Limb (tissue), 2 donors: ENCODE results near the gene NAV2.
A peak's percentile ranks its signal among the peaks of the same experiment; 100 is the strongest.

Experiments used
- DNase-seq, 2 donors: peaks; one replicate each; pipeline ENCODE4 v3.0.0-alpha.2; 2016; ENCODE audit errors: extremely low spot score in 2 of 2

NAV2 gene

DNA sequence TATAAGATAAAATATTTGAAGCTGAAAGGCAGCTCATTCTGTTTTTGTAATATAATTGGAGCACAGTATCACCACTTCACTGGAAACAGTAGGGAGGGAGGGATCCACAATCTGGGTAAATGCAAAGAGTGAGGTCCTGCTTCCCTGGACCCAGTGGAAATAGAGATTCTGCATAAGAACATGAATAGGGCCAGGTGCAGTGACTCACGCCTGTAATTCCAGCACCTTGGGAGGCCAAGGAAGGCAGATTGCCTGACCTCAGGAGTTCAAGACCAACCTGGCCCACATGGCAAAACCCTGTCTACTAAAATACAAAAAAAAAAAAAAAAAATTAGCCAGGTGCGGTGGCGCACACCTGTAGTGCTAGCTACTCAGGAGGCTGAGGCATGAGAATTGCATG, 303.9 kb downstream of the NAV2 start:
- DNase-seq = no peak

DNA sequence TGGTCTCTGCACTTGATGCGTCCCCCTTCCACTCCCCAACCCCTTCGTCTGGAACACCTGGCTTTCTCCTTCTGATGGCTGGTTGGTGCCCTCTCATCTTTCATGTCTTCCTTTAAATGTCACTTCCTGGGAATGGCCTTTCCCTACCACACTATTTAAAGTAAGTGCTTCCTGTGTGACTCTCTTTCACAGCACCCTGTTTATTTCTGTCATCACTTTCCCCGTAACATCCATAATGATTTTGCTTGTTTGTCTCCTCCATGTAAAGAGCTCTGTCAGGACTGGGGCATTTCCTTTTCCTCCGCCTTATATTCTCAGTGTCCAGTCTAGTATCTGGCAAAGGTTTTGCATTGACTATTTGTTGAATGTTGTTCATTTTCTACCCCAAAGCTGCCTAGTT, 304.7 kb downstream of the NAV2 start:
- DNase-seq = no peak

DNA sequence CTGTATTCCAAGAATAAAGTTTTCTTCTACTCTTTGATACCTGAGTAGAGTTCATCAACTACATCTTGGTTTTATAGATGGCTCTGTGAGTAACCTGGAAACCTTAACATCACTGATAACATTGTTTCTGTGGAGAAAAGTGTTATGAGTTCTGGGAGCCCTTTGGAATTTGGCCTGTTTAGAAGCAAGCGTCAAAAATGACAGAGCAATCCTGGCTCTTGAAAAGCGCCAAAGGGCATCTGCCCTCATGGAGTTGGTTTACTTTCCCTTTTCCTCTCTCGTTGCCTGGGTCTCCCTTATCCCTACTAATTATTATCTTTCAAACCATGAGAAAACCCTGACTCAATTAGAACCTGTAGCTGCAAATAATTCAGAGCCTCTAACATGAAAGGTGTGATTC, 307.6 kb downstream of the NAV2 start:
- DNase-seq = no peak

DNA sequence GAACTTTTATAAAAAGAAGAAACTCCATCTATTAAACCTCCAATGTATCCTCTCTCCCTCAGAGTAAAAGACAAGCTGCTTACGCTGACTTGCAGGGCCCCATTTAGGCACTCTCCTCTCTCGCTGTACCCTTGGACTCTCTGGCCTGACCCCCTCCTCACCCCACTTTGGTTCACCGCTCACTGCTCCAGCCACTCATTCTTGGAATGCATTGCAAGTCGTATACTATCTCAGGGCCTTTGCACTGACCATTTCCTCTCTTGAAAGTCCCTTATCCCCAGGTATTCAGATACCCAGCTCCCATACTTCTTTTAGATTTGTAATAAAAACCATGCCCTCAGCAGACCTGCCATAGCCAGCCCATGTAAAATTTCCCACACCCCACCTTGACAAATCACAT, 308.1 kb downstream of the NAV2 start:
- DNase-seq = no peak

DNA sequence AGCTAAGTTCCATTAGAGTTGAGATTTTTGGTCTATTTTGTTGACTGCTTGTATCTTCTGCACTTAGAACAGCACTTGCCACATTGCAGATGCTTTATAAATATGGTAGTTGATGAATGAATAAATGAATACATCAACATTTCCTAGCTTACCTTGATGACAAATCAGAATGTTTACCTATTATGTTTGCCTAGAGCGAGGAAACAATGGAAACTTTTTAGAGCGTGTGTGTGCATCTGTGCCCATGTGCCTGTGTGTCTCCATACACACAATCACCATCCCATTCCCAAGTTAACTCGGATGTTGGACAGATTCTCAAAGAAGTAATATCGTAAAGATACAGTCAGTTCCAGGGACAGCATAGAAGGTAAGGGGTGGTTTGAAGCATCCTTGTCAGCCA, 308.6 kb downstream of the NAV2 start:
- DNase-seq = no peak

DNA sequence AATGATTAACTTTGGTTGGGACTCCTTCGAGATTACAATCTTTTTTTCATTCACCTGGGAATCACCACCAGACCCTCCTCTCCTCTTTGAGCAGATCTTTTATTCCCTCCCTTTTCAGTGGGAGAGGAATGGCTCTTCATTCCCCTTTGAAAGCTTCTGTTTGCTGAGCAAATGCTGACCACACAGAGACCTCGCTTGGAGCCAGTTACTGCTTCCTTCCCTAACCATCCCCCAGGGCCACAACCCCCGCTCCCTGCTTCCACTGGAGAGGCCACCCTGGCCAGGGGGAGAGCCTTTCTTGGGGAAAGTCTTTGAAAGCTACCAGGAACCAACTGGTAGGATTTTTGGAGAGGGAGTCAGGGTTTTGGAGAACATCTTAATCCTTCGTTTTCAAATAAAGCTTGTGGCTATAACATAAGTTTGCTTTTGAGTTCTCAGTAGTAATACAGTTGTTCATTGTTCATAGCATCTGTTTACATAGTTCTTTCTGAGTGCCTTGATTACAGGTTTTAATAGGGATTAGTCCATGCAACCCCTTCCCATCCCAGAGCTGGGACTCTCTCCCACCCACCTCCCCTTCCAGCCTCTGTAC, 309.2 kb downstream of the NAV2 start:
- DNase-seq = no peak

DNA sequence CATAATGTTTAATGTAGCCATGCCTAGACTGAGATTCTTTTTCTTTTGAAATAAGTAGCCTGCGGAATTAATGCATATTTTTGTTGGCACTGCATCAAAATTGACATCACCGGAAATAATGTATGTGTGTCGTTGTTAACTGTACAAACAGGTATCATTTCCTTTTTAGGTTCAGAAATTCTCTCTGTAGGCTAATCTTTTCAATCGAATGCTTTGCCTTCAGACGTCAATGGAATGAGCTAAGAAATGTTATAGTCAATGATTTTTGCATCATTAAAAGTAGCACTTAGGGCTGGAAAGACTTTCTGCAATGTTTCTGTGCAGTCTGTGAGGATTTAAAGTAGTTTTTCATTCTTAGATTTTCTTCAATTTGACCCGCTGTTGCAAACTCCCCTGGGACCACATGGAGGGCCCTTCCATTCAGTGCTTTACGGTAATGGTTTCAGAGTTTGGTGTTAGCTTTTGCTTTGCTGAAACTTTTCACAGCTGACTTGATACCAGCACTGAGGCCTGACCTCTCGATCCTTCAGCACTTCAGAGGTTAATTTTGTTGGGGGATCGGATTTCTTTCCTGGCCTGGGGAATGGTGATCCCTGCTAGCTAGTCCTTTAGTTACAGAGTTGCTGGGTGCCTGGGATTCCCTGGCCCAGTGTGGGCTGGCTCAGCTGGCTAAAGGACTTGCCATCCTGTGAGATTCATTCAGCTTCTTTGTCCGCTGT, 309.9 kb downstream of the NAV2 start:
- DNase-seq = peak; percentile 59 to 60

DNA sequence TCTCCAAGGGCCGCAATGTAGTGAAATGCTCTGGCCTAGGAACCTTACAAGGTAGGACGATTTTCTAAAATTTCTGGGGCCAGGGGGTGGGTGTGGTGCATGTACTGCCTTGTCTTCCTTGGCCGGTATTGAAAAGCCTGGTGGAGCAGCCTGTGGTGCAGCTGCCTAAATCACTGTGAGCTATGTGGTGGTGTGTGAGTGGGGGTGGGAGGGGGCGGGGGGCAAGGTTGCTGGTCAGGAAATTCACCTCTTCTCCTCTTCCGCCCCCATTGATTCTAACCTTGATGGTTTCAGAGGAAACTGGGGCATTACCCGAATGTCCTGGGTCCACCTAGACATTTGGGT, 310.4 kb downstream of the NAV2 start:
- DNase-seq = no peak

DNA sequence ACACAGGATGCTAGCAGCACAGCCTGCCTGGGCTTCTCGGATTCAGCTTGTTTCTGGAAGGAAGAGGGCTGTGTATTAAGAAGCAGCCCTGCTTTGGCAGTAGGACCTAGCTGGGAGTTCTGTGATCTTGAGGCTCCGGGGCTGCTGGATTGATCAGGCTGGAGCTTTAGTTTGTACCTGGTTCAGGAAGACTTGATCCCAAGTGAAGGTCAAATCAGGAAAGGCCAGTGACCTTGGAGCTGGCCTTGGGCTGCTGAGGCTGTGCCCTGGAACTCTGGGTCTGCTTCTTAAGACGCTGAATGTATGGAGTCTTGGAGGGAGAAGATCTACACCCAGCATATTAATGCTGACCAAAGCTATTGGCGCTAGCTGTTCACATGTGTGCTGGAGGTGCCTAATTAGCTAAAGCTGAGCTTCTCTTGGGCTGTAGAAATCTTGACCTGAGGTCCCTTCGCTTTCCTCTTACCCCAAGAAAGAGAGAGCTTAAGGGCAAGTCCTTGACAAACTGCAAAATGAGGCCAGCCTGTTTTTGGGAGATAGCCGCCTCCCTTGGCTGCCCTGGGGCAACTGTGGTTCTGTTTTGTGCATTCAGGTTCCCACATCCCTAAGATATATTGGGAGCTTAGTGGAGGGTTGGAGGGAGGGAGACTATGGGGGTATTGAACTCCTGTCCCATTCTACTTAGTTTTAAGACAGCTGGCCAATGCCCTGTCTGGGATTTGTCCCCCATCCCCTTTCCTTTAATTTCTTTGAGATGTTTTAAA, 311.7 kb downstream of the NAV2 start:
- no peak for DNase-seq

DNA sequence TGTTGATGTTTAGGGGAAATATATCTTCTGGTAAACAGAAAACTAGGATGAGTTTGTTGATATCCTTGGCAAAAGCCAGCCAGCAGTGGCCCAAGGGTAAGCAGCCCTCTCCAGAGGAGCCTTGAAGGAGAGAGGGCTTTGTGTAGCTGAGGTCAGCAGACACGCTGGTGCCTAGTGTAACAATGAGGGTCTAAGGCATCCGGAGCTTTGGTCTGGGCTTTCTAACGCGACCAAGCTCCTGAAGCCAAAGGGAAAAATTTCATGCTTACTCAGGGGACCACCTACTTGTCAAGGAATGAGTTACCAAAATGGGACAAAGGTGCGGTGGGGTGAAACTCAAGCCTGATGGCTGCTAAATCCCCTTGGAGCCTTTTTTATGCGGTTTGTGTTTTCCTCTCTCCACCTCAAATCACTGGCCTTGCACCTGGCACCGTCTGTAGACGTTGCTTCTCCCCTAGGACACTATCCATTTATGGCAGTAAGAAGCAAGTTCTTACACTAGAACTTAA, 312.7 kb downstream of the NAV2 start:
- no peak for DNase-seq

DNA sequence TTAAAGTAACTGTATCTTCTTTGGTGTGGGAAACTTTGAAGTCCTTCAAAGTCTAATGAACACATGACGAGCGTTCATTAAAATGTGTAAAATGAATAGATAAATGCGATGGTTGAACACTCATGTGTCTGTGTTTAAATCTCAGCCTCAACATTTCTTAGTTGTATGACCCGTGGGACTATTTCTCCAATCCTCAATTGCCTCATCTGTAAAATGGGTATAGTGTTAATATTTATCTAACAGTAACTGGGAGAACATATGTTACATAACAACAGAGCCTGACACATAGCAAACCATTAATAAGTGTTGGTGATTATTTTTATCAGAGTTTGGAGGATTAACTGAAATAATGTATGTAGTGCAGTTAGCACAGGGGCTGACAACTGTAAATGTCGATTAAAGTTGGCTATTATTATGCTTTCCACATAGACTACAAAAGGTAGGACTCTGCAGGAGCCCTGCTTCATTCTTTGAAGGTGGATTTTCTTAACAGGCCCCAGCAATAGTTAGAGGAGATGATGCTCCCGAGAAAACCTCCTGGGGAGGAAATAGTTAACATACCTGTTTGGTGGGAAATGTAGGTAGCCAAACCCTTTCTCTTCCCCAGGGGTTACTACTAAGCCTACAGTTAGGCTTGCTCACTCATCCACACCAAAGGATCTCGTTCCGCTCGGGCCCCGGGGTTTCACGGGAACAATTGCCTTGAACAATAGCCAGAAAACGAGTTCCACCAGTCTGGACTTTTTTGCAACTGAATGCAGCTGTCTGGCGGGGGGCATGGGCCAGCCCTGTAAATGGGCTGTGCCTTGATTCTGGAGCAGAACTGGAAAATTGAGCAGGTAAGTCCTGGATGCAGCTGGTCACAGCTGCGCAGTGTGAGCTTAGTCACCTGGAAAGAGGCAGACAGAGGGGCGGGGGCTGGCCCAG, 314.3 kb downstream of the NAV2 start:
- DNase-seq = no peak

DNA sequence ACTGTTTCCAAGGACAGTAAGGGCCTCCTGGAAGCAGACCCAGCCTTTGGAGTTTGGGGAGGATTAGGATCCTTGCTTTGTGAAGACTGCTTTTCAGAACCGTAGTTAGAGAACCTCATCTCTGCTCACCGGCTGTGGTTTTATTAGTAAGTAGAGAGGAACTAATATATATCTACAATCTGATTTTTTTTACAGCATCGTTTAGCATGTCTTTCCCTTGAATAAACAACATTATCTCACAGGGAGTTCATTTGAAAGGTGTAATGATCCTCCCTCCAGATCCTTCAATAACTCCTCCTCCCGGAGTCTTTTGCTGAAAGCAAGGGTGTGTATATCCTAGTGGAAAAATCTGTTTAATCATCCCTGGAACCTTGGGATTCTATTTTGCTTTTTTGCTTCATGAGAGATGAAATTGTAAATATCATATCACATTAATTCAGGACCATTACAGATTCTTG, 314.9 kb downstream of the NAV2 start:
- no peak for DNase-seq

DNA sequence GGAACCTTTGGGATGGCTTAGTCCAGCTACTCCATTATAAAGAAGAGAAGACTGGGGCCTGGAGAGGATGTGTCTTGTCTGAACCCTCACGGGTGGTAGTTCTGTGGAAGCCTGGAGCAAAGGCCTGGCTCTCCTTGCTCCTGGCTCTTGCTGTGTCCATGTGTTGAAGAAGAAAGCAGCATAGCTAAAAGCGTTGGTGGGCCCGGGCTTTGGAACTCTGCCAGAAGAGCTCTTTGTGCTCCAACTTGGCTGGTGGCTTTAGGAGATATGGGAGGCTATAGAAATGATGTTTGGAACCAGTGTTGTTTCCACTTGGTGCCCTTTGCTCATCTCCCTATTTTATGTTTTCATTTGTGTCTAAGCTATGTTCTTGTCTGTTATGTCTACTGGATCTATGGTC, 316.6 kb downstream of the NAV2 start:
- no peak for DNase-seq

DNA sequence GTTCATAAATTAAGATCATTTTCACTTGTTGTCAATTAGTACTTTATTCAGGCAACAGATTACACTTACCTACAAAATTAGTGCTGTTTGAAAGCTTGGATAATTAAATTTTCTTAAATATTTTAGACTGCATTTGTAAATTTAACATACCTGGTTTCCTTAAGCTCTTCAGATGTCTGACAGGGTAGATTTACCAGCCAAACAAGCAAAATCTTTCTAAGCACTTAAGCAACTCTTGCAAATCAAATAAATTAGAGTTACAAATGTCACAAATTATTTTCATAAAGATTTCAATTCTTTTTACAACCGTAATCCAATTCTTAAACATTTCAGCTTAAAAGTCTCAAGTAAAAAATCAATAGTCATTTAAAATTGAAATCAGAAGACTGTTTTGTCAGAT, 317.8 kb downstream of the NAV2 start:
- no peak for DNase-seq

DNA sequence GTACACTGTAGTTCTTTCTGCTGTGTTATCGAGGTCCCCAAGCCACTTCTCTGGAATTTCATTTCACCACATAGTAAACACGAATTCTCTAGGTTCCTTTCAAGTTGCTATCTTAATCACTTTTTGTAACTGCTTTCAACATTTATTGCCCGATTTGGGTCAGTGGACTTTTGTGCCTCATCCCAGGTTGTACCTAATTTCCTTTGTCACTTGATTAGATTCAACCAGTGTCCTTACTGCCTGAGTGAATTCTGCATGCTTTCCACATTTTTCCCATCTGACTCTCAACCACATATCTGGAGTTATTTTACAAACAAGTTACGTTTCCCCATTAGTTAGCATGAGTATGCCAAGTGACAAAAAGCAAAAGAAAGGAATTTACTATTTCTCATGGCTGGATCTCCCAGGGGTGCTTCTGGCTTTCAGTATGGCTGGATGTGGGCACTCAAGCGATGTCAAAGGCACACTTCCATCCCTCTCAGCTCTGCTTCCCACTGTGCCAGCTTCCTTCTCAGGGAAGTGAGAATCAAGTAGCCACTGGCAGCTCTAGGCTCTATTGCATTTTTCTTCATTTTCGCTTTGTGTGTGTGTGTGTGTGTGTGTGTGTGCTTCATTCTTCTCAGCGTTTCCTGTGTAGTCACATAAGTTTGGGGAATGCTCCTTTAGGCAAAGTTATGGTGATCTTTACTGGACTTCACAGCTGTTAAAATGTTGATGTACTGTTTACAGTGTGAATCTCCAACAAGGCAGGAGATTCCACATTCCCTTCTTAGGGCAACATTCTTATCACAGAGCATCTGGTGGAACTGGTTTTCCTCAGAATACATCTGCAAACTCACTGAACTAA, 318.7 kb downstream of the NAV2 start:
- no peak for DNase-seq

DNA sequence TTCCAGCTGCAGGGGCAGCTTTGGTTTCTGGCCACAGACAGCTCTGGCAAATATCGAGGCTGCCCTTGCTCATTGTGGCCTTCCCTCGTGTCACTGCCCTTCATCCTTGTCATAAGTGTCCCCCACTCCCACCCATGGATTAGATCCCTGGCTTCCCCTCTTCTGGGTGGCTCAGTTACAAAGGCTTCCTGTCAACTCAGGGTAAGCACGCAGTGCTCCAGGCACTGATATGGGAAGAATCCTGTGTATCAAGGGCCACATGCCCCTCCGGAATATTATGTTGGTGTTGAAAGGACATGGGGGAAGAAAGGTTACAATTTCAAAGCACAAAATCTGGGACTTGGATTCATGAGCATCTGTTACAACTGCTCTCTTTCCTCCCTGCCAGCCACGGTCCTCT, 319.5 kb downstream of the NAV2 start:
- no peak for DNase-seq

DNA sequence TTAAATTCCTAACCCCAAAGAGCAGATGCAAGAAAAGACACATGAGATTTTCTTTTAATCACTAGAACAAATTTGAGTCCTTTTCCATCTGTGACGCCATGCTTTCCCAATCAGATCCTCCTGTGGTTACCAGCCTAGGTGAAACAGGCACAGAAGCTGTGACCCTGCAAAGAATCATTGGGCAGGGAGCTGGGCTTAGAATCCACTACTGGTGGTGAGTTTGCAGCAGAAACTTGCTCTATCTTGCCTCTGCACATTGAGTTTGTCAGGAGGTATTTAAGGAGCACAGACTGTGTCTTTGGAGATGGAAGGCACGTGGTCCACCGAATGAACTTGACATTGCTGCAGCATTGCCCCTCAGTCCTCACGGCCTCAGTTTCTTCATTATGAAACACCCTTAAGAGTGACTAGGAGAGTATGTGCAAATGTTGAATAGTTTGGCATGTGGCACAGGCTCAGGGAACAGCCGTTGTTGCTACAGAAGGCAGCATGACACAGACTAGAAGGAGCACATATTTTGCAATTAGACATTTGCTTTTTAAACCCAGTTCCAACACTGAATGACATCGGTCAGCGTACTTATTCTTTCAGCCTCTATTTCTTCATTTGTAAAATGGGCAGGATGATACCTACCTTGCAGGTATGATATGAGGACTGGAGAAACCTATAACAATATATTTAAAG, 320.1 kb downstream of the NAV2 start:
- DNase-seq = no peak

DNA sequence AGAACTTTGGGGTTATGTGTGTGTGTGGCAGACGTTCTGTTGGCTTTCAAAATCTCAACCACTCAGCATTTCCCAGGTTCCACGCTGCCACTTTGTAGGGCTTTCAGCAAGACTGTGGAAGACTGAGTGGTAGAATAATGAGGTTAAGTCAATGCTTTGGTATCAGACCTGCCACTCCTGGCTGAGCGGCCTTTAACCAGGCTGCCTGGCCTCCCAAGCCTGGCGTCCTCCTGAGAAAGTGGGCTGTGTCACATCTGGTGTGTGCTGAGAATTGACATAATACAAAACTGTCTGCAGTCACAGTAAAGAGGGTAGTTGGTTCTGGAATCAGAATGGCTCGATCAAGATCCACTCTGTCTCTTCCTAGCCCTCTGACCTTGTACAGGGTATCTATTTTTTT, 321.2 kb downstream of the NAV2 start:
- no peak for DNase-seq

DNA sequence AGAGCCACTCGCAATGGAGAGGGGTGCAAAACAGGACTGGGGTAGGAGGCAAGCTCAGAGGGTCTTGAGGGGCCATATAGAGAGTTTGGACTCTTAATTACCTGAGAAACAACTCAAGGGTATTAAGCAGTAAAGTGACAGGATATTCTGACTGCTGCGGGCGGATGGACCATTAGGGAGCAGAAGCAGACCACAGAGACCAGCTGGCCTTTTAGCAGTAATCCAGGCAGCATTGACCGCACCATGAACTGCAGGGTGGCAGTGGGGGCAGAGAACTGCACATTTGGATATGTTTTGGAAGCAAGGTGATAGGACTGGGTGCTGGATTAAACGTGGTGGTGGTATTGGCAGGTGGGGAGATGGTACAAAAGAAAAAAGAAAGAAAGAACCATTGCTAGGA, 322.3 kb downstream of the NAV2 start:
- no peak for DNase-seq

DNA sequence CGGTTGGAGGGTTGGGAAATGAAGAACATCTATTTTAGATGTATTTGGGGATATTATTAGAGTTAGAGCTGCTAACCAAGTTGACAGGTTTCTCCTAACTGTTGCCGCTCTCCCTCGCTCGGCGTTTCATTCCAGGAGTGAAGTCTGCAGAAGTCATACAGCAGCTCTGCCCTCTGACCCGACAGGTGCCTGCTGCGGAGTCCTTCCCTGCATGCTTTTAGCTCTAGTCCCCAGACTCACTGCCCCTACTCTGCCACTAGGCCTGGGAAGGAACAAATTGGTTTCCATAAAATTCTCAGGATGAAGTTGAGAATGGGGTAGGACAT, 322.7 kb downstream of the NAV2 start:
- no peak for DNase-seq
